ENCODE data around the gene DYNC2H1. TPM values are rescaled to one million over a fixed set of nuclear protein-coding genes. Genes with fewer than 3 reads are reported as not detected.

Gene DYNC2H1
- total RNA-seq, 1 donor from 2014 or later, result 61.1 TPM

GRCh38 chr11:103086461-103086860 lies 22.8 kb upstream of the DYNC2H1 start:
- Histone ChIP-seq H3K9ac (no peak overlapping the region), H3K4me3 (no peak overlapping the region), H3K4me1 (peaks cover 16% of the 10 kb centered on the region), H3K36me3 (peaks cover 18% of the 10 kb centered on the region), H3K4me2 (no peak overlapping the region), H3F3A (ENCODE audit: low read depth) (peaks cover under 1% of the 10 kb centered on the region), H3K79me2 (ENCODE audit: low read depth) (peaks cover 92% of the 10 kb centered on the region), H3K27ac (no peak overlapping the region), H3K9me3 (ENCODE audit: low read depth) (no peaks in the 10 kb centered on the region), H4K20me1 (ENCODE audit: low read depth) (peaks cover 30% of the 10 kb centered on the region), H3K27me3 (no peaks in the 10 kb centered on the region), H2AFZ (replicated peaks) (no peak overlapping the region)
- DNase-seq (ENCODE audit: low spot score), result no peak
- Mint-ChIP-seq H3K4me3 (no peak overlapping the region), H3K4me1 (peaks cover 13% of the 10 kb centered on the region), H3K36me3 (peaks cover 2% of the 10 kb centered on the region), H3K27ac (no peak overlapping the region), H3K27me3 (ENCODE audit: insufficient read depth, low read depth) (no peaks in the 10 kb centered on the region), H3K9me3 (no peaks in the 10 kb centered on the region)
- TF ChIP-seq EZH2phosphoT487 (IDR thresholded peaks at IDR 0.05) (no peak), CTCF (IDR thresholded peaks at IDR 0.05) (no peak), EZH2 (IDR thresholded peaks at IDR 0.05) (no peak)

GRCh38 chr11:103091064-103091800 lies 18.0 kb upstream of the DYNC2H1 start:
- no peaks in the 10 kb centered on the region for H3K9me3 ChIP-seq (ENCODE audit: low read depth)
- peaks cover 18% of the 10 kb centered on the region for H4K20me1 ChIP-seq (ENCODE audit: low read depth)
- H3K4me3 ChIP-seq, result peak overlapping the region; percentile 89
- H3K4me1 Mint-ChIP-seq, result peaks cover 20% of the 10 kb centered on the region
- H3K36me3 Mint-ChIP-seq, result no peaks in the 10 kb centered on the region
- H3K4me1 ChIP-seq, result peaks cover 16% of the 10 kb centered on the region
- peaks cover 4% of the 10 kb centered on the region for H3K36me3 ChIP-seq
- peaks cover 30% of the 10 kb centered on the region for H3K27me3 ChIP-seq
- peak overlapping the region; percentile 97 for H3K4me3 Mint-ChIP-seq
- peak overlapping the region; percentile 85 for H3K4me2 ChIP-seq
- peaks cover 55% of the 10 kb centered on the region for H3K79me2 ChIP-seq (ENCODE audit: low read depth)
- H3K27me3 Mint-ChIP-seq (ENCODE audit: insufficient read depth, low read depth), result peaks cover 2% of the 10 kb centered on the region
- no peaks in the 10 kb centered on the region for H3K9me3 Mint-ChIP-seq
- peak; percentile 58 for DNase-seq (ENCODE audit: low spot score)
- H3K27ac ChIP-seq, result peak overlapping the region; percentile 89
- TF ChIP-seq EZH2phosphoT487 (IDR thresholded peaks at IDR 0.05), result no peak
- peaks cover 5% of the 10 kb centered on the region for H3F3A ChIP-seq (ENCODE audit: low read depth)
- peak overlapping the region; percentile 46 for H3K27ac Mint-ChIP-seq
- peak overlapping the region; percentile 60 for H2AFZ ChIP-seq (replicated peaks)
- peak overlapping the region; percentile 75 for H3K9ac ChIP-seq

GRCh38 chr11:103091801-103092524 lies 17.3 kb upstream of the DYNC2H1 start, which contains the start of gene DCUN1D5:
Gene DCUN1D5 (minus strand): TSS chr11:103092160. CDS start chr11:103091872, 288 bp downstream.
- peak within 1 kb of the TSS; percentile 95 for H3K27ac Mint-ChIP-seq
- Histone ChIP-seq H3K4me1 (peaks cover 16% of the 10 kb centered on the region), H3K9ac (peak within 1 kb of the TSS; percentile 75), H3K79me2 (ENCODE audit: low read depth) (peaks cover 49% of the 10 kb centered on the region), H3F3A (ENCODE audit: low read depth) (peaks cover 5% of the 10 kb centered on the region), H3K27ac (peak within 1 kb of the TSS; percentile 89), H3K27me3 (peaks cover 34% of the 10 kb centered on the region), H3K4me2 (peak within 1 kb of the TSS; percentile 85), H3K9me3 (ENCODE audit: low read depth) (no peaks in the 10 kb centered on the region), H2AFZ (replicated peaks) (peak within 1 kb of the TSS; percentile 83), H3K4me3 (peak within 1 kb of the TSS; percentile 89), H3K36me3 (peaks cover 4% of the 10 kb centered on the region), H4K20me1 (ENCODE audit: low read depth) (peaks cover 18% of the 10 kb centered on the region)
- H3K27me3 Mint-ChIP-seq (ENCODE audit: insufficient read depth, low read depth), result peaks cover 2% of the 10 kb centered on the region
- no peaks in the 10 kb centered on the region for H3K9me3 Mint-ChIP-seq
- H3K36me3 Mint-ChIP-seq, result no peaks in the 10 kb centered on the region
- peak within 1 kb of the TSS; percentile 97 for H3K4me3 Mint-ChIP-seq
- DNase-seq (ENCODE audit: low spot score), result peak; percentile 97
- TF ChIP-seq EZH2phosphoT487 (IDR thresholded peaks at IDR 0.05) (peak; percentile 30), EZH2 (IDR thresholded peaks at IDR 0.05) (peak; percentile 34), CTCF (IDR thresholded peaks at IDR 0.05) (no peak)
- H3K4me1 Mint-ChIP-seq, result peaks cover 20% of the 10 kb centered on the region
